HG03378 (cell line): ENCODE data around the gene HLA-DRB5.
"Not testable (repeated sequence)": the region's sequence is repeated elsewhere in the genome, so short reads cannot be mapped to it uniquely, and the experiment has no call there.

Experiments
- ATAC-seq: cut with Tn5 transposase; IDR thresholded peaks from one replicate; pipeline ENCODE4 v1.9.1; 2021; ENCODE audit warnings: mild to moderate bottlenecking, moderate library complexity; ENCODE audit not compliant: unreplicated experiment

Gene HLA-DRB5

DNA sequence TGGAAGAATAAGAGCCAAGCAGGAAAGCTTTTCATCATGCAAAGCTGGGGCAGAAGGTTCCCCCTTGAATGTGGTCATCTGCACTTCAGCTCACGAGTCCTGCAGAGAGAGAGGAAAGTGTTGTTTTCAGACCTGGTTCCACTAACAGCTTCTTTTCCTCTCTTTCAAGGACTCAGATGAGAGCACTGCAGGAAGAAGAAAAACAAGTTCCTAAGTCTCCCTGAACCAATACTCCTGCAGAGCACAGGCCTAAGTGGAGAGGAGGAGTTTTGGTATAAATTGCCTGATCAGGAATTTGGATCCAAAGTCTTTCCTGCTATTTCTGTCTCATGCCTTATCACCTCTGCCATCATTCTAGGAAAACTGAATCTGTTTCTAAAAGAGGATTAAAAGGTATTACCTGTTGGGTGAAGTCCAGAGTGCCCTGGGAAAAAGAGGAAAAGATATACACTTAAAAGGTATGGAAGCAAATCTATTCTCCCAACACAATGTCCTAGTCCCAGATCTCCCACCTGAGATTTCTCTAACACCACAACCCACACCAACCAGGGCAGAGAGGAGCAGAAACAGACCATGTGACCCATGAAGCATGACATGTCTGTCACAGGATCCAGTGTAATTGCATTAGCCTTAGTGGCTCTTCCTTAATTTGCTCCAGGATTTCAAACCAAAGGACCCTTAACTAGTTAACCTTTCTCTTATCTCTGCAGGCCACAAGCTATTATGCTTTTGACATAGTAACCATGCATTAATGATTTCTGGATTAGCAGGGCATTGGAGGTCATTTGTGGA is 12.2 kb downstream of the HLA-DRB5 start:
- ATAC-seq: no peak

DNA sequence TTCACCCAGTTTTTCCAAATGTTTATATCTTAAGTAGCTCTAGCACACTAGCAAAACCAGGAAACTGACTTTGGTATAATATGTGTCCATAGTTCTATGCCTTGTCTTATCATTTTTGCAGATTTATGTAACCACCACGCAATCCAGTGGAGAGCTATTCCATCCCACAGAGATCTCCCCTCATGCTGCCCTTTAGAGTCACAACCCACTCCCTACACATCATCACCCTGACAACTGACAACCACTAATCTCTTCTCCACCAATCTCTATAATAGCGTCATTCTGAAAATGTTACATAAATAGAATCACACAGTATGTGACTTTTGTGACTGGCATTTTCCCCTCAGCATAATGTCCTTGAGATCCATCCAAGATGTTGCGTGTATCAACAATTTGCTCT is 29.1 kb downstream of the HLA-DRB5 start:
- ATAC-seq: no peak

DNA sequence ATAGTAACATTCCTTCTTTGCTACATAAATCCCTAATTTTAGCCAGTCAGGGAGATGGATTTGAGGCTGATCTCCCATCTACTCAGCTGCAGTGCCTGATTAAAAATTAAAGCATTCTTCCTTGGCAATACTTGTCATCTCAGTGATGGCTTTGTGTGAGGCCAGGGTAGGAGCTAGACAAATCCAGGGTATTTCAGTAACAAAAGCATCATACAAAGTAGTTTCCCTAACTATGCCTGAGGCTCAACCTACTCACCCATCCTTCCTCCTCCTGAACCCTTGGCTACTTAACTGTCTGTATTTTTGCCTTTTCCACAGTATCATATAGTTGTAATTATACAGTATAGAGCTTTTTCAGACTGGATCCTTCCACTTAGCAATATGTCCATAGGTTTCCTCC is 37.7 kb downstream of the HLA-DRB5 start:
- ATAC-seq: no peak

DNA sequence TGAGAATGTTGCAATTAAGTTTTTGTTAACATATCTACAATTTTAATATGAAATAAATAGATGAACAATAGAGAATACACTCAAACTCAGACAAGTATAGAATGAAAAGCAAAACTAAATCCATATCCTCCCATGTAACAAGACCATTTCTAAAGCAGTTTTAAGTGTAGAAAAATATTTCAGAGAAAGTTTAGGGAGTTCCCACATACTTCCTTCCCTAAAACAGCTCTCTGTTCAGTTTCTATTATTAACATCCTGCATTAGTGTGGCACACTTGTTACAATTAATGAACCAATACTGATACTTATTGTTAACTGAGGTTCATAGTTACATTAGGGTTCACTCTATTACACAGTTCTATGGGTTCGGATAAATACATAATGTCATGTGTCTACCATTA is 38.4 kb downstream of the HLA-DRB5 start:
- ATAC-seq: no peak

DNA sequence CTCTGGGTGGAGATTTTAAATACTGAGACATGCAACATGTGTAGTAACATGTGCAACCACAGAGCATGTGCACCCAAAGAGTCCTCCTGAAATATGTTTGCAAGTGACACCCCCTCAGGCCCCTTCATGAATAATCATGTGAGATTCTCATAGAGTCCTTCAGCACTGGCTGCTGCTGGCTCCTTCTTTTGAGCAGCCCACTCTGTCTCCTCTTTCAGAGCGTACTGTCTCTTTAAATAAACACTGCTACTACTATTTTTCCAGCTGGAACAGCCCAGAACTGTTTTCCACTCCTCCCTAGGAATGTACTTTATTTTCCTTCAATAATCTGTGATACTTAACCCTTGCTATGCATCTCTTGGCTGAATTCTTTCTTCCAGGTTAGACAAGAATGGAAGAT is 42.0 kb downstream of the HLA-DRB5 start:
- no peak for ATAC-seq

DNA sequence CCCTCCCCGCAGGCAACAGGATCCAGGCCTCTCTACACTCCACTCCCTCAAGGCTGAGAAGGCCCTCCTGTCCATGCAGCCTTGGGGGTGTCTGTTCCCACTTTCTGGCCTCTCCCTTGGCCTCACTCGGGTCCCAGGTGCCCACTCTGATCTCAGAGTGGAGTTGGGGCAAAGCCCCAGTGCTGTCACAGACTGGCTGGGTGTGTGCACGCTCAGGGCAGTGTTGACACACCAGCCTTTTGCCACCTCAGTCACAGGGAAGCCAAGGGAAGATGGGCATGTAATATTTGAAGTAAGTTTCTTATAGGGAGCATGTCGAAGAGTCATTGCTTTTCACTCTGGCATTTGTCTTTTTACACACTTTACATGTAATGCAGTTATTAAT is 45.5 kb downstream of the HLA-DRB5 start:
- ATAC-seq: no peak

DNA sequence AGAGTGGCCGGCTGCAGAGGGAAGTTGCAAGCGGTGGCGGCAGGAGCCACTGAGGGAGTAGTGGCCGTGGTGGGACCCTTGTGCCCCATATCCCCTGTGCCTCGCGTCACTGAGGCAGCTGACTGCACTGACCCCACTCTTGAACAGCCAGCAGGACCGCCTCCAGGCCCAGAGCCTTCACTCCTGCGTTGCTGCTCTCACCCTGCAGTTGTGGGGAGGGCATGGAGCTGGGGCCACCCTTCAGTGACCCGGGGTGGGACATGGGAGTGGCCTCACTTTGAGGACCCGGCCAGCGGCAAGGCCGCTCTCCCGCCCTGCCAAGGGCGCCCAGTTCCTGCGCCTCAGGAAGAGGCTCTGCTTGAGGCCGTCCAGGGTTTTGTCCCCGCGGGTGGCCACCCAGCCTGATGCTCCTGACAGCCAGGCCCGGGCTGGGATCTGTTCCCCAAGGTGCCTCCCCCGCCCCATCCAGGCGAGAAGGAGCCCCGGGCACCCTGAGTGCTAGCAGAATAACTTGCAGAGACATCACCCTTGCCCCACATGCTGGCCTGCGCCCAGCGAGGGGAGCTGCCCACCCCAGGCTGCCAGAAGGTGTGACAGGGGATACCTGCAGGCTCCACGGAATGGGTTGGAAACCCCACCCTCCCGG is 46.0 kb downstream of the HLA-DRB5 start:
- no peak for ATAC-seq

DNA sequence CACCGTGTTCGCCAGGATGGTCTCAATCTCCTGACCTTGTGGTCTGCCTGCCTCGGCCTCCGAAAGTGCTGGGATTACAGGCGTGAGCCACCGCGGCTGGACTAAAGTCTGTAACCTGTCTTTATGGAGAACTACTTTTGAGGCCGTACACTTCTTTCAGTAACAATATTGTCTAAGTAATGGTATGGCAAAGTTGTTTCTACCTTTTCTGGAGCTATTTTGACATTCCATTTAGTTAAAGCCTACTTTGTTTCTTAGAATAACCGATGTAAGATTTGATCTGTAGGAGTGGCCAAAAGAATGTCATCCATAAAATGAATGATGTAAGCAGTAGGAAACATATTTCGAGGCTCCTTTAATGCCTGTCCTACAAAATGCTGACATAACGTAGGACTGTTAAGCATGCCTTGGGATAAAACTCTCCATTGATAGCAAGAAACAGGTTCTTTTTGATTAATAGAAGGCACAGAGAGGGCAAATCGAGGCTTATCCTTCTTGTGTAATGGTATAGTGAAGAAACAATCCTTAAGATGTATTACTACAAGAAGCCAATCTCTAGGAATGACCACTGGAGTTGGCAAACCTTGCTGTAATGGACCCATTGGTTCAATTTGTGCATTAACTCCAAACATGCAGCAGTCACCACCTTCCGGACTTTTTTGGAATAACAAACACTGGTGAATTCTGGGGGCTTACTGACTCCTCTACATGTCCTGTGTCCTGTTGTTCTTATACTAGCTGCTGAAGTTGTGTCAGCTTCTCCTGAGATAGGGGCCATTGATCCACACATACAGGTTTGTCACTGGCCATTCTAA is 54.5 kb downstream of the HLA-DRB5 start:
- no peak for ATAC-seq

DNA sequence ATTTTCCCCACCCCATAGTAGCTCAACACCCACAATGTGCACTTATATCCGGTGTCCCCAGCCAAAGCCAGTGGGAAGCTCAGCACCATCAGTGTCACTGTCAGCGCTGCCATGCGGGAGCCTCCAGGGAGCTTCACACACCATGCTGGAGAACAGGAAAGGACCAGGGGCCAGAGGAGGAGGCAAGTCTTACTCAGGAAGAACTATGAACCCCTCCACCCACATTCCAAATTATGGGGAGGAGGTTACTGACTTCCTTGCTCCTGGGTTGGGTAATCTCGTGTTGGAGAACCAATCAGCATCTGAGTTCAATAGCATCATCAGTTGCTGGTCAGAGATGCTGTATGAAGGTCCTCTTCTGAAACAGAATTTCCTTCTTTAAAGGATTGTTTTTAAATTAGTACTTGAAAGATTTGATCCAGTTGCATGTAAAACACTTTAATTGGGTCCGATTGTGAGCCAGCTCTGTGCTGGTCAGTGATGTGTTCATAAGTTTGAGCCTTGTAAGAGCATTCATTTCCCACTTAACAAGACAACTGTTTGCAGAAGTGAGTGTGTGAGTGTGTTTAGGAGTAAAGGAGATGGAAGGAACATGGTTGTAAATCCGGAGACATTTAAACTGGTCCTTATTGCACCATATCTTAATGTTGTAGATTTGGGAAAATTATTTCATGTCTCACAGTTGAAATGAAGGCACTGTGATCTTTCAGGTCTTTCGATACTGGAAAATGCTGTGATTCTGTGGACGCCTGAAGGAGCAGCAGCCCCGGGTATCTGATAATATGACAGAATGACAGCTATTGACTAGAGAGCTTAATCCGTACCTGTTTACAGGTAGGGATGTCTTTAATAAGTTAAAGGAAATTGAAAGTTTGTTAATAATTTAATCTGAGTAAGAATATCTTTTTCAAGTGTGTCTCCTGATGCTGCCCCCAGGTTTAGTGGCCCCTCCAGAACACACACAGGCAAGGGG is 56.4 kb downstream of the HLA-DRB5 start:
- ATAC-seq: peak; percentile 96

DNA sequence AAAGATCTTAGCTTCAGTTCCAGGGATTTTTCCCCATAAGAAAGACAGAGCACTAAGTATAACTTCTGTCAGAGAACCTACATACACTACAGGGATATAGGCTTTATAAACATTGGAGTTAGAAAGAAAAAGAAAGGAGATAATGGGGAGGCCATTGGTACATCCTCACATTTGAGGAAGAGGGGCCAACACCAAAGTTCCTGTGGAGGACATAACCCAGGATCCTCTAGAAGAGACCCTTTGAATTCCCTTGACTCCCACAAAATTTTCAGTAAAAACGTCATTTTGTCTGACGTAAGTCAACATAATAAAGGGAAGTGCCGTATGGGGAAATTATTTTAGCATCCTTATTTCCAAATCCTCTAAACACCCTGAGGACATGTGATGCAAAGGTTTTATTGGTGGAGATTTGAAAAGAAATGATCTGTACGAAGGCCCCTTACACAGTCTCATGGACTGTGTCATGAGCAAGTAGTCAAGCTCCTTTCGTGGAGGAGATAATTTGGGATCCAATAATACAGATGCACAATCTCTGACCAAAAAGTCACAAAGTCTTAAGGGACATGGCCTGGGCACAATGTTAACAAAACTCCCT is 57.2 kb downstream of the HLA-DRB5 start:
- ATAC-seq: no peak

DNA sequence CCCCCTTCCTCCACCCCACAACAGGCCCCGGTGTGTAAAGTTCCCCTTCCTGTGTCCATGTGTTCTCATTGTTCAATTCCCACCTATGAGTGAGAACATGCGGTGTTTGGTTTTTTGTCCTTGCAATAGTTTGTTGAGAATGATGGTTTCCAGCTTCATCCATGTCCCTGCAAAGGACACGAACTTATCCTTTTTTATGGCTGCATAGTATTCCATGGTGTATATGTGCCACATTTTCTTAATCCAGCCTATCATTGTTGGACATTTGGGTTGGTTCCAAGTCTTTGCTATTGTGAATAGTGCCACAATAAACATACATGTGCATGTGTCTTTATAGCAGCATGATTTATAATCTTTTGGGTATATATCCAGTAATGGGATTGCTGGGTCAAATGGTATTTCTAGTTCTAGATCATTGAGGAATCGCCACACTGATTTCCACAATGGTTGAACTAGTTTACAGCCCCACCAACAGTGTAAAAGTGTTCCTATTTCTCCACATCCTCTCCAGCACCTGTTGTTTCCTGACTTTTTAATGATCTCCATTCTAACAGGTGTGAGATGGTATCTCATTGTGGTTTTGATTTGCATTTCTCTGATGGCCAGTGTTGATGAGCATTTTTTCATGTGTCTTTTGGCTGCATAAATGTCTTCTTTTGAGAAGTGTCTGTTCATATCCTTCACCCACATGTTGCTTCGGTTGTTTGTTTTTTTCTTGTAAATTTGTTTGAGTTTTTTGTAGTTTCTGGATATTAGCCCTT is 62.2 kb downstream of the HLA-DRB5 start:
- ATAC-seq: not testable (repeated sequence)
